HG03571 (cell line): ENCODE data around the gene ROCK2.
"Not testable (repeated sequence)": the region's sequence is repeated elsewhere in the genome, so short reads cannot be mapped to it uniquely, and the experiment has no call there.

Source experiments
- ATAC-seq: cut with Tn5 transposase; IDR thresholded peaks from one replicate; pipeline ENCODE4 v1.9.1; 2021; ENCODE audit not compliant: unreplicated experiment

Gene ROCK2

DNA sequence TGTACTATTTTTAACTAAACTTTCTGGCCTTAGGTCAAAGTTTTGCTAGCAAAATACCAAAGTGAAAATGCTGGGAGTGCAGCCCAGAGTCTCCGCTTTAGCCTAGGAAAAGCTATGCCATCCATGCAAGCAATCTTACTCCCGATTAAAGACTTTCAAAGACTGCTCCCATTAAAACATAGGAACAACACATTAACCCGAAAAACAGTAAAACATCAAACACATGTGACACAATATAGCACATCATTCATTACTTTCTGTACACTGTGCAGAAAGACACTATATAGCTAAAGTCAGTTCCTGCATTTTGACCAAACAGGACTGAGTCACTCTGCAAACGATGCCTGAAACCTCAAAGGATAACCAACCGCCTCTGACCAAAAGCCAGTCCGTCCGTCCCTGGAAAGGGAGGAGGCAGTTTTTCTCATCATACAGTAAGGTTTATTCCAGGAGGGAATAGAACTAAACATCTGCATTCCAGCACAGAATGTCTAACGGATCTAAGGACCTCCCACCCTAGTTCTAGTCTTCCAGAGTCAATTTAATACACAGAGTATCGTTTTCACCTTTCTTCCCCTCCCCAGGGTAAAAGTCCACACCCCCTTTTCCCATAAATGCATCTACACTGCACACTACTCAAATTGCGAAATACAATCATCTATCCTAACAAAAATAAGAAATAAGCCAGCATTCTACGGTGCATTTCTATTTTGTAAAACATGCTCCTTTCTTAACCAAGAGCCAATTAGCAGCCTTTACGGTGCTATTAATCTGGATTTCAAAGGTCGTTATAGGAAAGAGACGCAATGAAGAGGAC, 1.7 kb downstream of the ROCK2 start:
- no peak for ATAC-seq

- no peak for ATAC-seq
These were observed 3.7 kb downstream of the ROCK2 start for GRCh38 chr2:11340717-11341116.

DNA sequence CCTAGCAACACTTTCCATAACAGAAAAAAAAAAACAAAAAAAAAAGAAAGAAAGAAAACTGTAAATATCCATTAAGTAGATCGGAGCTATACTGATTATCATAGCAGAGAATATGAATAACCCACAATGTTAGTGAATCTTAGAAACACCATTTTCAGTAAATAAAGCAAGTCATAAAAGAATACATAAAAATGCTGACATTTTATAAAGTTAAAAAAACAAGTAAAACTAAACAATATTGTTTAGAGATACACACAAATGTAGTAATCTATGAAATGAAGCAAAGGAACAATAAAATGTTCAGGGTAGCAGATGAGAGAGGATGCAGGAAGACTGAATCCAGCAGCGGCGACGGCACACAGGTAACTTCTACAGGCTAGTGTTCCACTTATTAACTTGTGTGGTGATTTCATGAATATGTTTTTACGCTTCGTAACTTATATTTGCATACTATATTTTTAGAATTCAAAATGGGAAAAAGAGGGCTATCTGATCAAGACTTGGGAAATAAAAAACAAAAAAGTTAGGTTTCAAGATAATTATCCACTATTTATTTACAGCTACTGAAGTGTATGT, 4.8 kb downstream of the ROCK2 start:
- ATAC-seq = no peak

- no peak for ATAC-seq
These were observed 5.9 kb downstream of the ROCK2 start for GRCh38 chr2:11338580-11338979.

DNA sequence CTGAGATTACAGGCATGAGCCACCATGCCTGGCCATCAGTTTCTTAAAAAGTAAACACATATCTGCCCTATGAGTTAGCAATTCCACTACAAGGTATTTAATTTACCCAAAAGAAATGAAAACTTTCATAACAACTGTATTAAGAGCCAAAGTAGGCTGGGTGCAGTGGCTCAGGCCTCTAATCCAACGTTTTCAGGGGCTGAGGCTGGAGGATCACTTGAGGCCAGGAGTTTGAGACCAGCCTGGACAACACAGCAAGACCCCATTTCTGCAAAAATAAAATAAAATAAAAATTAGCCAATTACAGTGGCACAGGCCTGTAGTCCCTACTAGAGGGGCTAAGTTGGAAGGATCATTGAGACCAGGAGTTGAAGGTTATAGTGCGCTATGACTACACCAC, 6.5 kb downstream of the ROCK2 start:
- no peak for ATAC-seq

- ATAC-seq = no peak
These were observed 8.2 kb downstream of the ROCK2 start for GRCh38 chr2:11336189-11336588.

GRCh38 chr2:11333427-11334183, 10.8 kb downstream of the ROCK2 start:
- no peak for ATAC-seq

- no peak for ATAC-seq
These were observed 11.8 kb downstream of the ROCK2 start for GRCh38 chr2:11332596-11332995.

- ATAC-seq = no peak
These were observed 13.8 kb downstream of the ROCK2 start for GRCh38 chr2:11330457-11331142.

DNA sequence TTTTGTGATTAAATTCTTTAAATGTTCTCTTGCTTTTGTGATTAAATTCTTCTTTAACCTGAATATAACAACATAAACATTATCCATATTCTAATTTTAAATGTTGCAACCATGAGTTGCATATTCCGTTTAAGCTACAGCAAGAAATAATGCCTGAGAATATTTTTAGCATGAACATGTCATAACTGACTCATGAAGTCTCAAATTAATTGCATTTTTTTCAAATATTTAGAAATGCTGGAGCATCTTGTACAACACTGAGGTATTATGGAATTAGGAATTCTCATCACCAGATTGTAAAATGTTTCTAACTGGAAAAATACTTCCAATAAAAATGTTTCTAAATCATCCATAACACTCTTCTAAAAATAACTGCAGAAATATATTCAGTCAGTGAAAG, 14.7 kb downstream of the ROCK2 start:
- ATAC-seq = no peak

- not testable (repeated sequence) for ATAC-seq
These were observed 15.9 kb downstream of the ROCK2 start for GRCh38 chr2:11328522-11328921.

DNA sequence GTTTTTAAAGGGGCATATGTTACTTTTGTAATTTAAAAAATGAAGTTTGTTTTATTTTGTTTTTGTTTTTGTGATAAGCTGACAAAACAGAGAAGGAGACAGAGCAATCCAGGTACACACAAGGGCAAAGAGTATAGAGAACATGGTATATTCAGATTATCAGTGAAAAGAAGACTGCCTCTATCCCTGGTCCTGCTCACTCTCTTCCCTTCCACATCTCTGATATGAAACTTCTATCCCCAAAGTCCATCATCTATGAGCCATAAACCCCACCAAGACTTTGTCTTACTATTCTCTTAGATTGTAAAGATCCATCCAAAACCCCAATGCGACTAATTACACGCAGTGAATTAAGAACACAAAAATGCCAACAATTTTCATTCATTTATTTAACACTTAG, 16.6 kb downstream of the ROCK2 start:
- ATAC-seq = no peak

DNA sequence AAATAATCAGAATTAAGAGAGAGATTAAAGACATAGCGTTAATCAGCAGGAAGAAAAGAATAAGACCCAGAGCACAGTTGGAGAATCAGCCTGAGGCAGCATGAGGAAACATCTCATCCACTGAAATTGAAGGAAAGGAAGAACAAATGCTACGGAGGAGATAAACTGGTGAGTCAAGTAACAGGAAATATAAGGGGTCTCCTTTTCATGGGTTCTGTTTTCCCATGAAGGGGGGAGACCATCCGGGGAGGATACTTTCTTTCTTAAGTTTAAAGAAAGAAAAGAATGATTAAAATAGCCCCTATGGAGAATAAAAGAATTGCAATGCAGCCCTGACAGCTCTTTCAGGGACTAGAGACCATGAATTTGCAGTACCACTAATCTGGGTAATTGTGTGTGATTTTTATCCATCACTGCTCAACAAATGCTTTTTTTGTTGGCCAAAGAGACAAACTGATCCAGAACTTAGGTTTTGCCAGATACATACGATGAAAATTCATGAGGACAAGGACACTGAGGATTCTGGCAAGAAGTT, 17.7 kb downstream of the ROCK2 start:
- no peak for ATAC-seq

DNA sequence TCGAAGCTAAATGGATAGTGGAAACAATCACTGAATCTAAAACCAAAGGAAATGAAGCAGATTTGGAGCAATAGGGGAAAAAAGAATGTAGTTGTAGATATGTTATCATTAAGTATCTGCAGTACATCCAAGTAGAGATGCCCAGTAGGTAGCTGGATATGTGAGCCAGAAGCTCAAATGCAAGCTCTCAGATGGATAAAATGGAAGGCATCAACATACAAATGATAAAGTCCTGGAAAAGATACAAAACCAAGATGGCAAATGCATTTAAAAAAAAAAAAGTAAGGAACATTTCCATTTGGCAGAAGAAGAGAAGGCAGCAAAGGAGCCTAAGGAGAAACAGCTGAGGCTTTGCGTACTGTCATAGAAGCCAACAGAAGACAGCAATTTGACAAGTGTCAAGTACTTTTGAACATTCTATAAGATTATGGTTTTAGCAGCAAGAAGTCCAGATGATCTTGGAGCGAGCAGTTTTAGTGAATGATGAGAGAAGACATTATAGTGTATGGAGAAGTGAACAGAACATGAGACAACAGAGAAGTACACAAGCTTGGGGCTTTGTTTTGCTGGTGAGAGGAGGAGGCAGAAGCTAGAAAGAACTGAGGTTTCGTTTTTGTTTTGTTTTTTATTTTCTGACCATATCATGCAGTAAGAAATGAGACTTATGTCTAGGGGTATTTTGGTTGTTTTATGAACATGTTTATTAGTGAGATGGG, 18.3 kb downstream of the ROCK2 start:
- no peak for ATAC-seq

- no peak for ATAC-seq
These were observed 22.6 kb downstream of the ROCK2 start for GRCh38 chr2:11321847-11322246.

DNA sequence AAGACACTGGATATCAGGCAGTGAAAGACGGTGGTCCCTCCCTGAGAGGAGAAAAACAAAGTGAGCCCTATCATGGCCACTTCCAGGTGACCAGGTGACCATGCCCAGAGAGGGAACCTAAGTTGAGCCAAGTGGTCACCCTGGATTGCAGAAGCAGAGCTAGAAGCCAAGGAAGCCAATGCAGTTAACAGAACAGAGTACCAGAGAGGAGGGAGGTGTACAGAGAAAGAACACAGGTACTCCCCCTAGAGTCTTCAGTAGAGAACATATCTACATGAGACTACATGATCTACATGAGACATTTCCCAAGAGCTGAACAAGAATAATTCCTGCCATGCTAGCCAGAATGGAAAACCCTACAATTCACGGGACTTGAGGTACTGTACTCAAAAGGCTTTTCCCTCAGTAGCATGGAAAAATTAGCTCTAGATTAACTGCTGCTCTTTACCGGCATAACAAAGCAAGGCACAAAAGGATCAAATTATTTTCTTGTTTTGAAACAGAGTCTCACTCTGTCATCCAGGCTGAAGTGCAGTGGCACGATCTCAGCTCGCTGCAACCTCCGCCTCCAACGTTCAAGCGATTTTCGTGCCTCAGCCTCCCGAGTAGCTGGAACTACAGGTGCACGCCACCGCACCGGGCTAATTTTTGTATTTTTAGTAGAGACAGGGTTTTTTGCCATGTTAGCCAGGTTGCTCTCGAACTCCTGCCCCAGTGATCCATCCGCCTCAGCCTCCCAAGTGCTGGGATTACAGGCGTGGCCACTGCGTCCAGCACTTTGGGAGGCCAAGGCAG, 23.5 kb downstream of the ROCK2 start:
- ATAC-seq = no peak

- ATAC-seq = no peak
These were observed 24.5 kb downstream of the ROCK2 start for GRCh38 chr2:11319939-11320338.

- ATAC-seq = no peak
These were observed 29.2 kb downstream of the ROCK2 start for GRCh38 chr2:11315074-11315705.

- ATAC-seq = no peak
These were observed 29.9 kb downstream of the ROCK2 start for GRCh38 chr2:11314487-11314886.
